ENCODE measurements around the gene ZNF736. TPM values are rescaled to one million over a fixed set of nuclear protein-coding genes. Genes with fewer than 3 reads are reported as not detected.
A peak's percentile ranks its signal among the peaks of the same experiment; 100 is the strongest.

The ZNF736 gene
- total and polyA plus RNA-seq, 4 donors = 1.1 to 9.5 (median 5.3) TPM

- Histone ChIP-seq H3K4me1 (ENCODE audit: control insufficient read depth in 4 of 4, insufficient read depth in 4 of 4, low read length in 3 of 4) (no peaks in the 10 kb centered on the region), H3K9me3 (ENCODE audit: control insufficient read depth in 4 of 4, low read length in 3 of 4) (no peaks in the 10 kb centered on the region), H3K4me3 (ENCODE audit: low read depth in 1 of 3, low read length in 3 of 3) (no peak overlapping the region), H3K36me3 (ENCODE audit: control insufficient read depth in 4 of 4, insufficient read depth in 3 of 4, low read depth in 1 of 4, low read length in 3 of 4) (no peaks in the 10 kb centered on the region), H3K9ac (ENCODE audit: low read depth in 1 of 2, low read length in 2 of 2) (no peak overlapping the region), H3K27ac (ENCODE audit: low read depth in 1 of 2, low read length in 2 of 2) (no peak overlapping the region), H3K27me3 (ENCODE audit: control insufficient read depth in 4 of 4, insufficient read depth in 4 of 4, low read length in 3 of 4) (no peaks in the 10 kb centered on the region)
- DNase-seq (ENCODE audit: low spot score) = no peak
- TF ChIP-seq GABPA (IDR thresholded peaks at IDR 0.05 in 1 of 2, conservative IDR thresholded peaks at IDR 0.05 in 1 of 2) = no peak
- TF ChIP-seq FOXA1 (IDR thresholded peaks at IDR 0.05) = no peak
- TF ChIP-seq RAD21 (IDR thresholded peaks at IDR 0.05) = no peak
- TF ChIP-seq ATF3 (IDR thresholded peaks at IDR 0.05) = no peak
- WGBS = 82% methylated on average over 9 of the region's 9 CpGs
These were observed 12.9 kb upstream of the ZNF736 start for GRCh38 chr7:64300641-64301405.

- WGBS = 2% methylated on average over 33 of the region's 33 CpGs
- Histone ChIP-seq H3K9ac (ENCODE audit: low read depth in 1 of 2, low read length in 2 of 2) (peak overlapping the region; percentile 31 to 61), H3K9me3 (ENCODE audit: control insufficient read depth in 4 of 4, low read length in 3 of 4) (no peaks in the 10 kb centered on the region), H3K4me3 (ENCODE audit: low read depth in 1 of 3, low read length in 3 of 3) (peak overlapping the region; percentile 60 to 96 (median 78)), H3K27me3 (ENCODE audit: control insufficient read depth in 4 of 4, insufficient read depth in 4 of 4, low read length in 3 of 4) (no peaks in the 10 kb centered on the region), H3K36me3 (ENCODE audit: control insufficient read depth in 4 of 4, insufficient read depth in 3 of 4, low read depth in 1 of 4, low read length in 3 of 4) (no peaks in the 10 kb centered on the region), H3K27ac (ENCODE audit: low read depth in 1 of 2, low read length in 2 of 2) (peak overlapping the region; percentile 70 to 88), H3K4me1 (ENCODE audit: control insufficient read depth in 4 of 4, insufficient read depth in 4 of 4, low read length in 3 of 4) (peaks cover 0 to 11% (median 4%) of the 10 kb centered on the region in 4 donors)
- DNase-seq (ENCODE audit: low spot score) = peak; percentile 84
- TF ChIP-seq HNF4G (IDR thresholded peaks at IDR 0.05) (no peak), TAF1 (conservative IDR thresholded peaks at IDR 0.05) (peak; percentile 61), SP1 (IDR thresholded peaks at IDR 0.05) (peak; percentile 91), EGR1 (IDR thresholded peaks at IDR 0.05; ENCODE audit: low read depth in 2 of 2) (peak; percentile 57 to 64), MAX (IDR thresholded peaks at IDR 0.05) (peak; percentile 88), RXRA (IDR thresholded peaks at IDR 0.05) (peak; percentile 76 to 79), ATF3 (IDR thresholded peaks at IDR 0.05) (peak; percentile 19), HNF4A (conservative IDR thresholded peaks at IDR 0.05) (peak; percentile 70 to 74), YY1 (IDR thresholded peaks at IDR 0.05) (peak; percentile 95), GABPA (IDR thresholded peaks at IDR 0.05 in 1 of 2, conservative IDR thresholded peaks at IDR 0.05 in 1 of 2) (no peak), FOXA1 (IDR thresholded peaks at IDR 0.05) (peak; percentile 22), CTCF (IDR thresholded peaks at IDR 0.05; ENCODE audit: low read depth, low read length, missing input control) (peak; percentile 42), FOXA2 (IDR thresholded peaks at IDR 0.05) (no peak), NR2F2 (IDR thresholded peaks at IDR 0.05) (peak; percentile 68), RAD21 (IDR thresholded peaks at IDR 0.05) (peak; percentile 24 to 50), REST (IDR thresholded peaks at IDR 0.05) (peak; percentile 63), JUND (IDR thresholded peaks at IDR 0.05) (peak in 1 of 2 donors; percentile 62), ZBTB33 (IDR thresholded peaks at IDR 0.05) (peak; percentile 91)
These were observed 6.3 kb upstream of the ZNF736 start for GRCh38 chr7:64307254-64308015.
